K562 (cell line): ENCODE measurements around the gene ST3GAL5. TPM values are rescaled to one million over a fixed set of nuclear protein-coding genes. Genes with fewer than 3 reads are reported as not detected.

Experiments
- ATAC-seq: fragments of 200-7000 bp; cut with Tn5 transposase; 3 replicates; pipeline ENCODE4 v1.9.1; 2020; ENCODE audit warnings: moderate library complexity
- BruUV-seq: library from RNA; stranded (reverse); fragments of 400-500 nt; replicated peaks from 2 replicates; lab custom pipeline; 2021; lab: Mats Ljungman, UMichigan
- CTCF ChIA-PET: fragments of 300-600 bp; formaldehyde crosslinking; extraction: SDS; loops from one replicate; lab custom pipeline; 2021; ENCODE audit warnings: low intra/inter-chr PET ratio; lab: Yijun Ruan, JAX
- POLR2A ChIA-PET: fragments of 300-600, 350-650 bp; sonication (Branson Sonifier 250); formaldehyde crosslinking; extraction: SDS; loops from one replicate; lab custom pipeline; 2021; ENCODE audit warnings: antibody characterized with exemption, inconsistent platforms; lab: Yijun Ruan, JAX
- DNase-seq, 4 experiments: peaks; one replicate each; pipeline versions ENCODE4 v3.0.0 to v3.0.0-alpha.2; 2011 to 2018; ENCODE audit warnings: low spot score in 3 of 4, mixed read lengths in 3 of 4; ENCODE audit errors: extremely low read depth in 1 of 4
- FAIRE-seq: peaks from 2 replicates; lab custom pipeline; 2011; peaks lifted over from hg19 to GRCh38; lab: Jason Lieb, UNC
- H2AFZ ChIP-seq: 2 replicates; pipeline ENCODE4 v1.6.0; 2011; ENCODE audit warnings: low read depth, low read length, control low read depth, inconsistent platforms
- H3K27ac ChIP-seq: fragments of 200-600 bp; 3 replicates; pipeline ENCODE4 v1.8.0; 2011; ENCODE audit warnings: low read depth, mild to moderate bottlenecking, control low read depth, inconsistent platforms, low read length, moderate library complexity, mixed read lengths; ENCODE audit errors: extremely low read depth
- H3K27me3 ChIP-seq, 2 experiments: fragments of 300-600 bp in 1 of 2; 2 replicates in 1 of 2; 3 replicates in 1 of 2; pipeline versions ENCODE4 v1.6.0 to v1.8.0; 2011; ENCODE audit warnings: inconsistent platforms in 2 of 2, low read length in 2 of 2, mild to moderate bottlenecking in 1 of 2, mixed read lengths in 1 of 2, moderate library complexity in 1 of 2; ENCODE audit not compliant: control insufficient read depth in 2 of 2, insufficient read depth in 2 of 2
- H3K36me3 ChIP-seq: fragments of 300-600 bp; 3 replicates; pipeline ENCODE4 v1.8.0; 2011; ENCODE audit warnings: mild to moderate bottlenecking, low read length, inconsistent platforms; ENCODE audit not compliant: control insufficient read depth, insufficient read depth
- H3K4me1 ChIP-seq, 2 experiments: fragments of 200-600 bp in 1 of 2; replicated peaks in 1 of 2; 2 replicates in 1 of 2; 3 replicates in 1 of 2; pipeline versions ENCODE4 v1.5.1 to v1.8.0; 2011; ENCODE audit warnings: inconsistent platforms in 2 of 2, low read length in 2 of 2, mild to moderate bottlenecking in 1 of 2, mixed read lengths in 1 of 2, moderate library complexity in 1 of 2; ENCODE audit not compliant: control insufficient read depth in 2 of 2, insufficient read depth in 2 of 2
- H3K4me2 ChIP-seq: 2 replicates; pipeline ENCODE4 v1.6.1; 2011; ENCODE audit warnings: low read length, control low read depth, inconsistent platforms, mixed read lengths; ENCODE audit not compliant: insufficient read depth
- H3K4me3 ChIP-seq: fragments of 200-600 bp; sonication (generic), shearing (Covaris generic); 2 replicates; pipeline ENCODE4 v1.5.1; 2016; ENCODE audit warnings: control low read depth, inconsistent platforms
- H3K79me2 ChIP-seq: fragments of 200-600 bp; 3 replicates; pipeline ENCODE4 v1.8.0; 2011; ENCODE audit warnings: low read length, inconsistent platforms; ENCODE audit not compliant: control insufficient read depth, insufficient read depth
- H3K9ac ChIP-seq, 2 experiments: 2 replicates each; pipeline versions ENCODE4 v1.6.0 to v1.6.1; 2011; ENCODE audit warnings: low read depth in 2 of 2, low read length in 2 of 2, control low read depth in 1 of 2, inconsistent platforms in 1 of 2, mild to moderate bottlenecking in 1 of 2, mixed read lengths in 1 of 2; ENCODE audit not compliant: insufficient read depth in 1 of 2
- H3K9me1 ChIP-seq: one replicate; pipeline ENCODE4 v1.6.0; 2011; ENCODE audit warnings: inconsistent platforms, mild to moderate bottlenecking, low read length, moderate library complexity; ENCODE audit not compliant: control insufficient read depth, insufficient read depth
- H3K9me3 ChIP-seq: replicated peaks from 2 replicates; pipeline ENCODE4 v1.5.1; 2011; ENCODE audit warnings: low read depth, low read length, inconsistent platforms; ENCODE audit not compliant: control insufficient read depth, insufficient read depth
- H4K20me1 ChIP-seq: replicated peaks from 2 replicates; pipeline ENCODE4 v1.6.1; 2011; ENCODE audit warnings: low read length, inconsistent platforms, mixed read lengths; ENCODE audit not compliant: control insufficient read depth, insufficient read depth
- MEIS2 ChIP-seq: fragments of 450-650 bp; IDR thresholded peaks from 2 replicates; pipeline ENCODE4 v1.6.1; 2014; ENCODE audit warnings: mild to moderate bottlenecking; ENCODE audit not compliant: partially characterized antibody
- ZNF217 ChIP-seq: sonication (generic); formaldehyde crosslinking; IDR thresholded peaks from 2 replicates; pipeline ENCODE4 v1.8.0; 2022; ENCODE audit warnings: mild to moderate bottlenecking, missing genetic modification reagents
- WGBS: fragments of 100-300 bp; shearing (Covaris generic); methylation state at CpG from one replicate; pipeline ENCODE4 v1.1.6; 2016; ENCODE audit warnings: low coverage, mixed read lengths; ENCODE audit not compliant: insufficient coverage; ENCODE audit errors: missing lambda C conversion rate; 5-methylcytosine and 5-hydroxymethylcytosine counted together
- in situ Hi-C: fragments of 300-500 bp; cut with MboI; formaldehyde crosslinking; loops from 4 replicates; pipeline ENCODE4 v1.15.0; 2018; ENCODE audit warnings: inconsistent platforms, mixed read lengths
- intact Hi-C: fragments of 100-400 bp; cut with micrococcal nuclease; formaldehyde crosslinking; loops from 2 replicates; pipeline ENCODE4 v1.14.2; 2022
- polyA plus RNA-seq, 8 experiments: library from polyadenylated mRNA; depleted of rRNA in 4 of 8; stranded (reverse) in 5 of 8; unstranded in 3 of 8; fragments of >200 nt; fragmentation: Nextera tagmentation in 2 of 8; fragmentation: Illumina TruSeq in 1 of 8; extraction: Ambion mirVana in 2 of 8; extraction: Trizol in 1 of 8; gene quantifications; 2 replicates each; pipeline versions ENCODE4 v1.2.1 to v1.2.3, GENCODE V29; 2011 to 2014; ENCODE audit warnings: inconsistent platforms in 1 of 8, missing spikeins in 1 of 8
- total RNA-seq, 7 experiments: library from RNA; depleted of rRNA in 6 of 7; stranded (reverse); fragments of >200 nt in 6 of 7; fragmentation: Illumina TruSeq in 2 of 7; extraction: Trizol in 2 of 7; gene quantifications; 2 replicates each; pipeline versions ENCODE4 v1.2.1 to v1.2.3, GENCODE V29; 2011 to 2021; ENCODE audit warnings: low replicate concordance in 1 of 7
- TF ChIP-seq, protein P1 (sequence below), 2 experiments: IDR thresholded peaks in 1 of 2; conservative IDR thresholded peaks in 1 of 2; 2 replicates each; pipeline ENCODE4 v1.6.1; 2016; ENCODE audit warnings: low read depth in 2 of 2, mild to moderate bottlenecking in 1 of 2, missing compliant biosample characterization in 1 of 2, missing genetic modification characterization in 1 of 2, moderate library complexity in 1 of 2

ST3GAL5 gene
- total and polyA plus RNA-seq, 9 of the 15 experiments (the other 6 are each of a cell fraction or from before 2014, with no cell fraction given), result 1.6 to 10.0 (median 4.2) TPM

DNA sequence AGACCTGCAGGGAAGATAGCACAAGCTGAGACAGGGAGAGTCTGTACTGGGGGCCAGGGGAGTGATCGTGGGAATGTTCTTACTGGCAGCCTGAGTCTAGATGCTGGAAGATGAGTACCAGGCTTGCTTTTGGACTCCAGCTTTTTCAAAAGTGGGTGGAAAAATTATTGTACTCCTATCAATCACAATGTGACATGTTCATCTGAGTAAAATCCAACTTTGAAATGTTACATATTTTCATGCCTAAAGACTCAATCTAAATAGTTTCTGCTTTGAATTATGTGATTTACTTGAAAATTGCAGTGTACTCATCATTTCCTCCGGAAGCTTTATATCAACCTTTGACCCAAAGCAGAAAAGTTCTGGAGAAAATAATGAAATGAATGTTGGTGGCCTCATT, 49.7 kb upstream of the ST3GAL5 start:
- Histone ChIP-seq H4K20me1 (no peaks in the 10 kb centered on the region), H3K4me3 (no peak overlapping the region), H3K27ac (no peak overlapping the region), H3K9me3 (peaks cover 7% of the 10 kb centered on the region), H3K4me2 (no peak overlapping the region), H3K27me3 (no peaks in the 10 kb centered on the region), H2AFZ (no peak overlapping the region), H3K4me1 (peaks cover 8 to 13% of the 10 kb centered on the region in 2 experiments; a peak in 4 of 5 replicates), H3K9ac (no peak overlapping the region), H3K79me2 (no peaks in the 10 kb centered on the region), H3K9me1 (no peaks in the 10 kb centered on the region), H3K36me3 (no peaks in the 10 kb centered on the region)
- DNase-seq (no peak), FAIRE-seq (no peak), ATAC-seq (no peak)
- in situ Hi-C loops (no loop called here), intact Hi-C loops (no loop called here)
- CTCF ChIA-PET, result no interaction called here
- BruUV-seq, result no TSS peak
- TF ChIP-seq, protein P1, sequence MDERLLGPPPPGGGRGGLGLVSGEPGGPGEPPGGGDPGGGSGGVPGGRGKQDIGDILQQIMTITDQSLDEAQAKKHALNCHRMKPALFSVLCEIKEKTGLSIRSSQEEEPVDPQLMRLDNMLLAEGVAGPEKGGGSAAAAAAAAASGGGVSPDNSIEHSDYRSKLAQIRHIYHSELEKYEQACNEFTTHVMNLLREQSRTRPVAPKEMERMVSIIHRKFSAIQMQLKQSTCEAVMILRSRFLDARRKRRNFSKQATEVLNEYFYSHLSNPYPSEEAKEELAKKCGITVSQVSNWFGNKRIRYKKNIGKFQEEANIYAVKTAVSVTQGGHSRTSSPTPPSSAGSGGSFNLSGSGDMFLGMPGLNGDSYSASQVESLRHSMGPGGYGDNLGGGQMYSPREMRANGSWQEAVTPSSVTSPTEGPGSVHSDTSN (CRISPR knock-in tag; IDR thresholded peaks at IDR 0.05; ENCODE audit: low read depth), result no peak
- TF ChIP-seq, protein P1 (tag; conservative IDR thresholded peaks at IDR 0.05; ENCODE audit: low read depth), result 0 out of 2 replicates have a peak, but pooled peaks have one; percentile 9
- TF ChIP-seq MEIS2, result peak; percentile 19
- no peak for TF ChIP-seq ZNF217 (CRISPR knock-in tag)
- POLR2A ChIA-PET, result interaction anchor here (1.0 to 1.1 kb wide), 2 partner anchors 9 to 23 kb away, joined by 5 to 6 read pairs; no protein-coding TSS in a partner anchor
- WGBS, result 40% methylated on average over 2 of the region's 2 CpGs
